ENCODE results near the gene OIP5.
"Not testable (repeated sequence)": the region's sequence is repeated elsewhere in the genome, so short reads cannot be mapped to it uniquely, and the experiment has no call there.

Gene OIP5

GRCh38 chr15:41301587-41301986 is 30.8 kb downstream of the OIP5 start:
- DNase-seq = no peak

DNA sequence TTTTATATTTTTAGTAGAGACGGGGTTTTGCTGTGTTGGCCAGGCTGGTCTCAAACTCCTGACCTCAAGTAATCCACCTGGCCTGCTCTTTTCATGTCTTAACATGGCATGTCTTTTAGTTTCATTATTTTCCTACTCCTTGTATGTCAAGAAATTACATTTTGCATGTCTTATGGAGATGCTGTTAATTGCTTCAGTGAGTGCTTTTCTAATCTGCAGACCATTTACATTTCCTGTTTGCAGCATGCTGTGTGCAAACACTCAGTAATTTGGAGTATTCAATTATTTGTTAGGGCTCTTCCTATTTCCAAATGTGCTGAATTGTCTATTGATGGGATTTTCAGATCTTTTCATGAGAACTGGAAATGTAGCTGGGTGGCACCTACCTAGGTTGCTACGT is 31.3 kb downstream of the OIP5 start:
- not testable (repeated sequence) for DNase-seq

DNA sequence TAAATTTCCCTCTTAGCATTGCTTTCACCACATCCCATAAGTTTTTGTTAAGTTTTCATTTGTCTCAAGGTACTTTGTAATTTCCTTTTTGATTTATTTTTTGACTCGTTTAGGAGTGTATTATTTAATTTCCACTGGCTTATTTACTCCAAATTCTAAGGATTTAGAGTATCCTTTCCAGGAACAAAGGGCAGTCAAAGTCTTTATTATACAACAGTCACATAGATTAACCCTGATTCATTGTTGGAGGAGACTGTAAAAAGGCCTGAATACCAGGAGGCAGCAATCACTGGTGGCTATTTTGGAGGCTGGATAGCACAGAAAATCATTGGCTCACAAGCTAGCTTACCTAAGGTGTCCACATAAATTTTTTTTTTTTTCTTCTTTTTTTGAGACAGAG is 39.9 kb downstream of the OIP5 start:
- DNase-seq = no peak

DNA sequence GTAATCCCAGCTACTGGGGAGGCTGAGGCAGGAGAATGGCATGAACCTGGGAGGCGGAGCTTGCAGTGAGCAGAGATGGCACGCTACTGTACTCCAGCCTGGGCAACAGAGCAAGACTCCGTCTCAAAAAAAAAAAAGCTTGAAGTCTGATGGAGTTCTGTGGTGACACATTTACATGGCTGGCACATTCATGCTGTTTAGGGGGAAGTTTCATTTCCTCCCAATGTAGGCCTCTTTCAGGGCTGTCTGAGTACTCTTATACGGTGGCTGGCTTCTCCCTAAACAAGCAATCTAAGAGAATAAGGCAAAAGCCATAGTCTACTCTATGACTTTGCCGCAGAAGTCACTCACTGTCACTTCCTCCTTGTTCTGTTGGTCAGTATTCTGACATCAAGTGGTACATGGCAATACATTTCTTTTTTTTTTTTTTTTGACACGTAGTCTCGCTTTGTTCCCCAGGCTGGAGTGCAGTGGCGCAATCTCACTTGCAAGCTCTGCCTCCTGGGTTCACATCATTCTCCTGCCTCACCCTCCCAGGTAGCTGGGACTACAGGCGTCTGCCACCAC is 41.2 kb downstream of the OIP5 start:
- DNase-seq = no peak

- DNase-seq = no peak
Observed at GRCh38 chr15:41289953-41290352, 42.4 kb downstream of the OIP5 start.

- no peak for DNase-seq
Observed at GRCh38 chr15:41288464-41288863, 43.9 kb downstream of the OIP5 start.

DNA sequence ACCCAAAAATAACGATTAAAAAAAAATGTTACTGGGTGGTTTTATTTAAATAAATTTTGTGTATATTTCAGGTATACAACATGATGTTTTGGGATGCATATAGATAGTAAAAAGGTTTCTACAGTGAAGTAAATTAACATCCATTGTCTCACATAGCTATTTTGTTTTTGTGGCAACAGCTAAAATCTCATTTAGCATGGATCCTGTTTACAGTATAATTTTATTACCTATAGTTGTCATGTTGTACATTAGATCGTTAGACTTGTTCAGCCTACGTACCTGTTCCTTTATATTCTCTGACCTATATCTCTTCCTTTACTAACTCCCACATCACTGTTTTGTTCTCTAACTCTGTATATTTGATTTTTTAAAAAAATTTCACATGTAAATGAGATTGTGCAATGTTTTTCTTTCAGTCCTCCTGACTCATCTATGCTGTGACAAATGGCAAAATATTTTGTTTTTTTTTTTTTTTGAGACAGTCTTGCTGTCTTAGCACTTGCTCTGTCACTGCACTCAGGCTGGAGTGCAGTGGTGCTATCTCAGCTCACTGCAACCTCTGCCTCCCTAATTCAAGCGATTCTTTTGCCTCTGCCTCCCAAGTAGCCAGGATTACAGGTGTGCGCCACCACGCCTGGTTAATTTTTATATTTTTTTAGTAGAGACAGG is 45.6 kb downstream of the OIP5 start:
- no peak for DNase-seq

GRCh38 chr15:41285285-41285684 is 47.1 kb downstream of the OIP5 start:
- no peak for DNase-seq

DNA sequence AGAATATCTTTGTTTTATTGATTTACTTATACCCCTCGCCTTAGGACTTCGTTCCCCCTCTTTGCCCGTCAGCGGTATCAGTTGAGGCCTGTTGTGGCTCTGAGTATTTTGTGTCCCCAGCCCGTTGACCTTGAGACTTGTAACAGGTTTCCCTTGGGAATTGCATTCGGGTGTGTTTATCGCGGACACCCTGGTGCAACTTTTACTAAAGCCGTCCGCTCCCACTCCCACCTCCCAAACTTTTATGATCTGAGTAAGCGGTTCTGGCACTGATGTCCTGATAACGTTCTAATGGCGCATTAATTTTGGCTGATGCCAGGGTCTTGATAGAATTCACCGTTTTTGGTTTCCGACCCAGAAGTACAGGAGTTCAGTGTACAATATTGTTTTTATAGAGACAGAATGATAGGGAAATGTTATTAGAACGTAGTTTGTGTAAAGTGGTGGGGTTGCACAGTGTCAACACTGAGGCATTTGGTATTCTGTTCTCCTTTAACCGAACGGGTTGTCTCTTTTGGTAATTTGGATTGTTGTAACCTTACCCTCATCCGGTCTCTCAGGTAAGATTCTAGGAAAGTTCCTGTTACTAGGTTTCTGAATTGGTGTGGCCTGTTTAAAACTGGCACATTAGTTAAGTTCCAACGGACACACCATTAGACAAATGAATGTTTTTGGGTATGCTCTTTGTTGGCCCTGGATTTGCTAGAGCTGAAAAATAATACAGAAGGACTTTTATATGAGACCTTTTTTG is 47.8 kb downstream of the OIP5 start:
- DNase-seq = no peak

GRCh38 chr15:41283653-41284426 is 48.6 kb downstream of the OIP5 start:
- peak; percentile 97 for DNase-seq

DNA sequence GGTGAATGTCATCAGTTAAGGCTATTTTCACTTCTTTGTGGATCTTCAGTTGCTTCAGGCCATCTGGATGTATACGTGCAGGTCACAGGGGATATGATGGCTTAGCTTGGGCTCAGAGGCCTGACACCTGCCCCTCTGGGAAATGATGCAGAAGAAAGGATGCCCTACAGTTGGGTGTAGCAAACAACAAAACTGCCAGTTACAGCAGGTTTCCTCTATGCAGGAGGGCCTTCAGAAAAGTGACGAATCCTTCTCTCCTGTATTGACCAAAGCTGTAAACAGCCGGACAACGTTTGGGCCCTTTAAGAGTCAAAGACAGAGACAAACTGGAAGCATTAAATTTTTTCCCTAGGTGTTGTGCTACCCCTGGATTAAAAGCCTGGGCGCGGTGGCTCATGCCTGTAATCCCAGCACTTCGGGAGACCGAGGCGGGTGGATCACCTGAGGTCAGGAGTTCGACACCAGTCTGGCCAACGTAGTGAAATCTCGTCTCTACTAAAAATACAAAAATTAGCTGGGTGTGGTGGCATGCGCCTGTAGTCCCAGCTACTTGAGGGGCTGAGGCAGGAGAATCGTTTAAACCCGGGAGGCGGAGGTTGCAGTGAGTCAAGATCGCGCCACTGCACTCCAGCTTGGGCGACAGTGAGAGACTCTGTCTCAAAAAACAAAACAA is 49.3 kb downstream of the OIP5 start:
- DNase-seq = not testable (repeated sequence)

- DNase-seq = not testable (repeated sequence)
Observed at GRCh38 chr15:41282436-41282835, 50.0 kb downstream of the OIP5 start.

DNA sequence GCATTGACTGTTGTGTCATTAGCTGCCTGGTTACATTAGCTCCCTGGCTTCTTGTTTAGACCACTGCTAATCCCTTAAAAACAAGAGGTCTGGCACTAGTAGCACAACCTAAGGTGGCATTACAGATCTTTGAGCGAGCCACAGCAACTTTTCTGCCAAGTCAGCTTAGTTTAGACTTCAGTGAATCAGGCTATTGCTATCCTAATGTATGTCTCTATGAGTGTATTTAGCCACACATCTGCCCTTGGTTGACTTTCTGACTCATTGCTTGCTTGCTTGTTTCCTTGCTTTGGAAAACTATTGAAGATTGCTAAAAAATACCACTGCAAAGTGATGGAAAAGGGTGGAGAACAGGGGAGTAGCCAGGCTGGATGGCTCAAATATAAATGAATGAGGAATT is 51.2 kb downstream of the OIP5 start:
- no peak for DNase-seq

DNA sequence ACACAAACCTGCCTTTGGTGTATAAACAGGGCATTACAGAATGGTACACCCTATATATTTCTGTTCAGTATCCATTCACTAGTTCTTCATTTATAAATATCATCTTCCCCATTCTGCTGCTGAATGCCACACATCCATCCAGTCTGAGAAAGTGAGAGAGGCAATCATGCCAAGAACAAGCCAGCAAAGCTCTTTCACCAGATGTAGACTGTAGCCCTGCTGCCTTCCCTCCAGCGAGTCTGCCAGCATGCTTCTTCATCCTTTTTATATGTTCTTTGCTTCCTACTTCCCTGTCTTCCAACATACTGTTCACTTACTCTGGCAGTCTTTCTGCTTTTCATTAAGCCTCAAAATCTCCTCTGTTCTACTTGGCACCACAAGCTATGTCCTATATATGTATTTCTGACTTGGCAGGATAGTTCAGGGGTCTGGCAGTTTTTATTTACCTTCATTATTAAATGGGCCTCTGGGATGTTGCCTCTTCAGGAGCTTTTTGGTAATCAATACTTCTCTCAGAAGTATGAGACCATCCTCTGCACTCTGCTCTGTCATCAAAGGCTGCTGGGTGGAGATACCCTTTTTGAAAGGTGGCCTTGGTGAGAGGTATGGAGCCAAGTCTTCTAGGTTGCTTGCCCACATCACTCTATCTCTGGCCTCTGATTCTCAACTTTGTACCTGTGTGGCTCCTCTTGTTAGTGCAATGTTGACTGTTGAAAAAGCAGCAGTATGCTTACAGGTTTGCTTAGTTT is 52.7 kb downstream of the OIP5 start:
- DNase-seq = no peak

DNA sequence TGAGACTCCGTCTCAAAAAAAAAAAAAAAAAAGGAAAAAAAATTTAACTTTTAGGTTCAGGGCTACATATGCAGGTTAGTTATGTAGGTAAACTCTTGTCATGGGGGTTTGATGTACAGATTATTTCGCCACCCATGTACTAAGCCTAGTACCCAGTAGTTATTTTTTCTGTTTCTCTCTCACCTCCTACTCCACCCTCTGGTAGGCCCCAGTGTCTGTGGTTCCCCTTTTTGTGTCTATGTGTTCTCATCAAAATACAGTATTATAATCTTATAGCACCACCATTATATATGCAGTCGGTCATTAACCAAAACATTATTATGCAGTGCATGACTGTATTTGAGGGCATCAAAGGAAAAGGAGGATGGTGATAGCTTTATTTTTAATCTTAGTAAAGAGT is 54.1 kb downstream of the OIP5 start:
- no peak for DNase-seq

DNA sequence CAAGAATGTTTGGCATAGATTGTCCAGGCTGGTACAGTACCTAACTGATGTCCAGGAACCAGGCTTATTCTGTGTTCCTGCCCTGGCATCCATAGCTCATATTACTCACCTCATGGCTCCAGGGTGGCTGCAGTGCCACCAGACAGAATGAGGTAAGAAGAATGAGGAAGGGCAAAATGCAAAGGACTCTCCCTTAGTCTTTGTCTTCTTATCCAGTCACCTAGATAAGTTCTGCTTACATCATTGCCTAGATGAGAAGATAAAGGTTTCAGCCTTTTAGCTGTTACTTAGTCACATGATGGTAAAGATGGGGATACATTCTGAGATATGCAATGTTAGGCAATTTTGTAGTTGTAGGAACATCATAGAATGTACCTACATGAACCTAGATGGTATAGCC is 55.6 kb downstream of the OIP5 start:
- DNase-seq = no peak

- no peak for DNase-seq
Observed at GRCh38 chr15:41269887-41270286, 62.5 kb downstream of the OIP5 start.

GRCh38 chr15:41263891-41264351 is 68.5 kb downstream of the OIP5 start:
- no peak for DNase-seq

DNA sequence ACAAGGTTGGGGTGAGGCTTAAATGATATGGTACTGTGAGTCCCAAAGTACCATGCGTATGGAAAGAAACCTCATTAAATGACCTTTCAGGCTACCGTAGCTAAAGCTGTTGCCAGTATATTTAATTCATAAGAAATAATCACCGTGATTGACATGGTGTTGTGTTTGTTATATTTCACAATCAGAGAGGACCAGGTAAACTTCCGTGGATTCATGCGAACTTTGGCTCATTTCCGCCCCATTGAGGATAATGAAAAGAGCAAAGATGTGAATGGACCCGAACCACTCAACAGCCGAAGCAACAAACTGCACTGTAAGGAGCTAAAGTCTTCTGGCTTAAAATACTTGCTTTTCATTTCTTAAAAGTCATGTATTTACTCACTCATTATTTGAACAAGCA is 69.8 kb downstream of the OIP5 start:
- no peak for DNase-seq

DNA sequence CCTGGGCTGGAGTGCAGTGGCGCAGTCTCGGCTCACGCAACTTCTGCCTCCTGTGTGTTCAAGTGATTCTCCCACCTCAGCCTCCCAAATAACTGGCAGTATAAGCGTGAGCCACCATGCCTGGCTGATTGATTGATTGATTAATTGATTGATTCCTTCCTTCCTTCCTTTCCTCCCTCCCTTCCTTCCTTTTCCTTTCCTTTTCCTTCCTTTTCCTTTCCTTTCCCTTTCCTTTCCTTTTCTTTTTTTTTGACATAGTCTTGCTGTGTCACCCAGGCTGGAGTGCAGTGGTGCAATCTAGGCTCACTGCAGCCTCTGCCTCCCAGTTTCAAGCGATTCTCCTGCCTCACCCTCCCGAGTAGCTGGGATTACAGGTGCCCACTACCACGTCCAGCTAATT is 71.5 kb downstream of the OIP5 start:
- not testable (repeated sequence) for DNase-seq

DNA sequence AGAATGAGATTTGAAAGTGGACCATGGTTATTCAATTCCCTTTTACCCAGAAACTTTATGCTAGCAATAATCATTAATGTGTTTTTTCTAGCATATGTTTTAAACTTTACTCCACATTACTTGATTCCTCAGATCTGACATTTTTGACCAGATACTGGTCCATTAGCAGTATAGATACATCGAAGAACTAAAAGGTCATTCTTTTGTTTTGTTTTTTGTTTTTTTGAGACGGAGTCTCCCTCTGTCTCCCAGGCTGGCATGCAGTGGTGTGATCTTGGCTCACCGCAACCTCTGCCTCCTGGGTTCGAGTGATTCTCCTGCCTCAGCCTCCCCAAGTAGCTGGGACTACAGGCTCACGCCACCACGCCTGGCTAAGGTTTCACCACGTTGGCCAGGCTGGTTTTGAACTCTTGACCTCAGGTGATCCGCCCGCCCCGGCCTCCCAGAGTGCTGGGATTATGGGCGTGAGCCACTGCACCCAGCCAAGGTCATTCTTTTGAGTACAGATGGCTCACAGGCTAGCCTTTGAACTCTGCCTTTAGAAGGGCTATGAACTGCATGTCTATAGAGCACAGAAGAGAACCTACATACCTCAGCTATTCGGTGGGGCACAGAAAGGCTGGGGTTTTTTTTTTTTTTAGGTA is 72.7 kb downstream of the OIP5 start:
- DNase-seq = no peak
